ENCODE data around the gene PREX1.
A peak's percentile ranks its signal among the peaks of the same experiment; 100 is the strongest.

Gene PREX1

DNA sequence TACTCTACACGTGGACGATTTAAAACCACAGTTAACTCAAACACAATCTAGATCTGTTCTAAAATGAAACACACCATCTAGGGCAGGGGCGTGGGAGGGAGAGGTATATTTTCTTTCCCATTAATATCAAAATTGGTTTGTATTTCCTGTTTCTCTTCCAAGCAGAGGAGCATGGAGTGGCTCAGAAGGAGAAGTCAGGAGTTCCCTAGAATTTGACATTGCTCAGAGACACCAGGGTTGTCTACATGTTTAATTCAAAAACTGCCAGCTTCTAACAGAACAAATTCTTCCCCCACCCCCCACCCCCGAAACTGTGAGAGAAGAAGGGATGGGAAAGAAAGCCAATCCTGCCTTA is 2.3 kb downstream of the PREX1 start:
- Histone ChIP-seq H2BK5ac (ENCODE audit: low read depth, low read length, poor library complexity, severe bottlenecking) (no peak overlapping the region), H3K9me3 (ENCODE audit: control insufficient read depth, low read length) (no peaks in the 10 kb centered on the region), H2AK5ac (ENCODE audit: low read length, severe bottlenecking) (no peak overlapping the region), H3K4me2 (ENCODE audit: low read length, poor library complexity, severe bottlenecking) (no peak overlapping the region), H4K91ac (ENCODE audit: low read length) (no peak overlapping the region), H3K14ac (ENCODE audit: low read length in 2 of 2) (no peak overlapping the region), H3K79me1 (replicated peaks; ENCODE audit: low read length, poor library complexity, severe bottlenecking) (peaks cover 10% of the 10 kb centered on the region), H2BK12ac (ENCODE audit: low read length in 2 of 2) (no peak overlapping the region), H3K4ac (ENCODE audit: low read depth in 1 of 2, low read length in 2 of 2) (no peak overlapping the region), H3K36me3 (ENCODE audit: control insufficient read depth in 1 of 2, insufficient read depth in 2 of 2, low read depth in 1 of 2, low read length in 2 of 2) (no peaks in the 10 kb centered on the region), H3K18ac (ENCODE audit: low read depth in 1 of 2, low read length in 2 of 2) (no peak overlapping the region), H3K27me3 (ENCODE audit: control insufficient read depth in 1 of 2, insufficient read depth in 1 of 2, low read length in 2 of 2) (peaks cover 0 to 26% of the 10 kb centered on the region in 2 experiments), H2BK120ac (ENCODE audit: low read depth, low read length) (no peak overlapping the region), H3K27ac (ENCODE audit: low read length, poor library complexity, severe bottlenecking) (no peak overlapping the region), H3K23ac (ENCODE audit: low read length in 2 of 2) (no peak overlapping the region), H3K4me3 (ENCODE audit: insufficient read depth in 1 of 2, low read depth in 1 of 2, low read length in 2 of 2) (no peak overlapping the region), H2BK15ac (ENCODE audit: low read depth, poor library complexity, severe bottlenecking) (no peak overlapping the region), H3K4me1 (ENCODE audit: control insufficient read depth, insufficient read depth, low read depth, low read length) (peaks cover 32% of the 10 kb centered on the region), H3K9ac (ENCODE audit: low read length) (no peak overlapping the region), H4K8ac (ENCODE audit: low read length) (no peak overlapping the region), H2AFZ (ENCODE audit: low read depth, low read length) (no peak overlapping the region)
- WGBS: no CpG with 5 or more reads among the region's 4 CpGs
- DNase-seq: no peak

DNA sequence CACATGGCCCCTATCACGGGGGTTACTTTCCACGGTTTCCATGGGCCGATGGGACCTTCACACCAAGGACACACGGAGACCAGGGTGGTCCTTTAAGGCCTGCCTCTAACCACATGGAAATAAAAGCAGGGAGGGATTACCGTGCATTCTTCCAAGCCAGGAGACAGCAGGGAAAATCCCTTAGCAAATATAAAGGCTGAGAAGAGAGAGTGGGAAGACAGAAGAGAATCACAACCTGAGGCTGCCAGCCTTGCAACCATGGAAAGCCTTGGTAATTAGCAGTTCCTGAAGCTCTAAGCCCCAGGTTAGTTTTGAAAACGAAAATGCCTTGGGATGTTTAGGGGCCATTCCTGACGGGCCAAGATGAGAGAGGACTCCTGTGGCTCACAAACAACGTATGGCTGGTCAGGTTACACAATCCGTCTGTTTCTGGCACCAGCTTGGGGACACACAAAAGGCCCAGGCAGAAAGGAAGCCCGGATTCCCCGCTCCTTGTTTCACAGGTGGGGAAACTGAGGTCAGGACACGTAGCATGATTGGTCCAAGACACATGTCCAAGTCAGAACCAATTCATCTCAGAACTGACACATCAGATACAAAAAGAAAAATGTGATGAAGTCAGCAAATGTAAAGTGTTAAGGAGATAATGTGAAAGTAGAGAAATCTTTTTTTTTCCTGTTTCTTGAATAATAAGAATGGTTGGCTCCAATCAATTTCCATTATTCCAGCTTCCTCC is 2.8 kb downstream of the PREX1 start:
- Histone ChIP-seq H3K36me3 (ENCODE audit: control insufficient read depth in 1 of 2, insufficient read depth in 2 of 2, low read depth in 1 of 2, low read length in 2 of 2) (no peaks in the 10 kb centered on the region), H2BK12ac (ENCODE audit: low read length in 2 of 2) (no peak overlapping the region), H3K9me3 (ENCODE audit: control insufficient read depth, low read length) (no peaks in the 10 kb centered on the region), H3K4me2 (ENCODE audit: low read length, poor library complexity, severe bottlenecking) (peak overlapping the region; percentile 20), H4K8ac (ENCODE audit: low read length) (no peak overlapping the region), H3K4me1 (ENCODE audit: control insufficient read depth, insufficient read depth, low read depth, low read length) (peaks cover 35% of the 10 kb centered on the region), H2BK15ac (ENCODE audit: low read depth, poor library complexity, severe bottlenecking) (no peak overlapping the region), H3K27ac (ENCODE audit: low read length, poor library complexity, severe bottlenecking) (peak overlapping the region; percentile 5), H3K79me1 (replicated peaks; ENCODE audit: low read length, poor library complexity, severe bottlenecking) (peaks cover 15% of the 10 kb centered on the region), H2BK5ac (ENCODE audit: low read depth, low read length, poor library complexity, severe bottlenecking) (no peak overlapping the region), H2AFZ (ENCODE audit: low read depth, low read length) (no peak overlapping the region), H3K18ac (ENCODE audit: low read depth in 1 of 2, low read length in 2 of 2) (no peak overlapping the region), H3K4me3 (ENCODE audit: insufficient read depth in 1 of 2, low read depth in 1 of 2, low read length in 2 of 2) (no peak overlapping the region), H3K14ac (ENCODE audit: low read length in 2 of 2) (no peak overlapping the region), H4K91ac (ENCODE audit: low read length) (no peak overlapping the region), H2BK120ac (ENCODE audit: low read depth, low read length) (no peak overlapping the region), H3K4ac (ENCODE audit: low read depth in 1 of 2, low read length in 2 of 2) (no peak overlapping the region), H2AK5ac (ENCODE audit: low read length, severe bottlenecking) (no peak overlapping the region), H3K27me3 (ENCODE audit: control insufficient read depth in 1 of 2, insufficient read depth in 1 of 2, low read length in 2 of 2) (peaks cover 0 to 28% of the 10 kb centered on the region in 2 experiments), H3K9ac (ENCODE audit: low read length) (no peak overlapping the region), H3K23ac (ENCODE audit: low read length in 2 of 2) (no peak overlapping the region)
- DNase-seq: no peak
- WGBS: 49% methylated on average over 11 of the region's 12 CpGs

DNA sequence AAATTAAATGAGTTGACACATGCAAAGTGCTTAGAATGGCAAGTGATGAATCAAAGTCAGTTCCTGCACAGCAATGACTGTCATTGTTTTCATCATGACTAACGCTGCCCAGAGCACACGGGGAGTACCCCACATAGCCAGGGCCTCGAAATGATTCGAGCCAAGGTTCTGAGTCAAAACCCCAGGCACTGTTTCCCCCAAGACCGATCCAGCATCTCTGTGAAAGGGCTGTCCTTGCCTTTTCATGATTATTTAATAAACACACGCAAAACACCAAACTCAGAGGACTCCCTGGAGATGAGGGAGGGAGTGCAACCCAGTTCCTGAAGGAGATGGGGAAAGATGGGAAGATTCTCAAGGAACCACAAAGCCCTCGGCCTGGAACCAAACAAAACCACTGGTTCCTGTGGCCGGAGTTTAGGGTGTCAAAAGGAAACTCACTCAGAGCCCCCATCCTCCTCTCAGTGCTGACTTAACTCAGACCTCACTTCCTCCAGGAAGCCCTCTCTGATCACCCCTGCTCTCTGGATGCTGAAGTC is 3.8 kb downstream of the PREX1 start:
- Histone ChIP-seq H3K27ac (ENCODE audit: low read length, poor library complexity, severe bottlenecking) (peak overlapping the region; percentile 5), H3K9me3 (ENCODE audit: control insufficient read depth, low read length) (no peaks in the 10 kb centered on the region), H2BK5ac (ENCODE audit: low read depth, low read length, poor library complexity, severe bottlenecking) (no peak overlapping the region), H2BK15ac (ENCODE audit: low read depth, poor library complexity, severe bottlenecking) (no peak overlapping the region), H2BK120ac (ENCODE audit: low read depth, low read length) (no peak overlapping the region), H2AFZ (ENCODE audit: low read depth, low read length) (no peak overlapping the region), H3K27me3 (ENCODE audit: control insufficient read depth in 1 of 2, insufficient read depth in 1 of 2, low read length in 2 of 2) (peaks cover 0 to 33% of the 10 kb centered on the region in 2 experiments), H3K4me3 (ENCODE audit: insufficient read depth in 1 of 2, low read depth in 1 of 2, low read length in 2 of 2) (no peak overlapping the region), H3K18ac (ENCODE audit: low read depth in 1 of 2, low read length in 2 of 2) (no peak overlapping the region), H2AK5ac (ENCODE audit: low read length, severe bottlenecking) (no peak overlapping the region), H3K23ac (ENCODE audit: low read length in 2 of 2) (no peak overlapping the region), H4K91ac (ENCODE audit: low read length) (no peak overlapping the region), H2BK12ac (ENCODE audit: low read length in 2 of 2) (no peak overlapping the region), H3K4me1 (ENCODE audit: control insufficient read depth, insufficient read depth, low read depth, low read length) (peaks cover 35% of the 10 kb centered on the region), H3K14ac (ENCODE audit: low read length in 2 of 2) (no peak overlapping the region), H4K8ac (ENCODE audit: low read length) (no peak overlapping the region), H3K9ac (ENCODE audit: low read length) (no peak overlapping the region), H3K4me2 (ENCODE audit: low read length, poor library complexity, severe bottlenecking) (no peak overlapping the region), H3K79me1 (replicated peaks; ENCODE audit: low read length, poor library complexity, severe bottlenecking) (peaks cover 21% of the 10 kb centered on the region), H3K4ac (ENCODE audit: low read depth in 1 of 2, low read length in 2 of 2) (no peak overlapping the region), H3K36me3 (ENCODE audit: control insufficient read depth in 1 of 2, insufficient read depth in 2 of 2, low read depth in 1 of 2, low read length in 2 of 2) (no peaks in the 10 kb centered on the region)
- DNase-seq: no peak
- WGBS: 58% methylated on average over 7 of the region's 8 CpGs

DNA sequence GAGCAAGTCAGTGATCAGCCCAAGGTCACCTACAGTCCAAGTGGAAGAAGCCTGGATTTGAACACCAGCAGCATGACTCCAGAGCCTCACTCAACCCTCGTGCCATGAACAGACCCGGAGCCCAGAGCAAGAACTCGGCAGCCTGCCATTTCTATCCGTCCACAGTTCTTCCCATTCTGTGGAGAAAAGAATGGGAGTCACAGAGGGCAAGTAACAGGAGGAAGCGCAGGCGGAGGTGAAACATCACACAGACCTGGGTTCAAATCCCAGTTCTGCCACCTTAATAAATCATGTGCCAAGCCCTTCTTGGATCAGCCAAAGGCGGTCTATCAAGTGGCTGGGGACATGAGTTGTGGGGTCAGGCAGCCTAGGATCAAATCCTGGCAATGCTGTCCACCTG is 4.3 kb downstream of the PREX1 start:
- no peak overlapping the region for H3K4me2 ChIP-seq (ENCODE audit: low read length, poor library complexity, severe bottlenecking)
- no peak overlapping the region for H3K23ac ChIP-seq (ENCODE audit: low read length in 2 of 2)
- peak overlapping the region; percentile 27 for H2AK5ac ChIP-seq (ENCODE audit: low read length, severe bottlenecking)
- H2AFZ ChIP-seq (ENCODE audit: low read depth, low read length): no peak overlapping the region
- H3K4ac ChIP-seq (ENCODE audit: low read depth in 1 of 2, low read length in 2 of 2): no peak overlapping the region
- no peak overlapping the region for H3K4me3 ChIP-seq (ENCODE audit: insufficient read depth in 1 of 2, low read depth in 1 of 2, low read length in 2 of 2)
- no peak overlapping the region for H2BK12ac ChIP-seq (ENCODE audit: low read length in 2 of 2)
- H4K8ac ChIP-seq (ENCODE audit: low read length): no peak overlapping the region
- no peak overlapping the region for H4K91ac ChIP-seq (ENCODE audit: low read length)
- H3K27ac ChIP-seq (ENCODE audit: low read length, poor library complexity, severe bottlenecking): no peak overlapping the region
- no peak overlapping the region for H2BK15ac ChIP-seq (ENCODE audit: low read depth, poor library complexity, severe bottlenecking)
- peaks cover 0 to under 1% of the 10 kb centered on the region in 2 experiments for H3K36me3 ChIP-seq (ENCODE audit: control insufficient read depth in 1 of 2, insufficient read depth in 2 of 2, low read depth in 1 of 2, low read length in 2 of 2)
- peaks cover 0 to 35% of the 10 kb centered on the region in 2 experiments for H3K27me3 ChIP-seq (ENCODE audit: control insufficient read depth in 1 of 2, insufficient read depth in 1 of 2, low read length in 2 of 2)
- no peak overlapping the region for H3K18ac ChIP-seq (ENCODE audit: low read depth in 1 of 2, low read length in 2 of 2)
- no peak overlapping the region for H2BK5ac ChIP-seq (ENCODE audit: low read depth, low read length, poor library complexity, severe bottlenecking)
- no peak overlapping the region for H3K9ac ChIP-seq (ENCODE audit: low read length)
- no peaks in the 10 kb centered on the region for H3K9me3 ChIP-seq (ENCODE audit: control insufficient read depth, low read length)
- no peak for DNase-seq
- H3K14ac ChIP-seq (ENCODE audit: low read length in 2 of 2): no peak overlapping the region
- 88% methylated on average over 6 of the region's 7 CpGs for WGBS
- H2BK120ac ChIP-seq (ENCODE audit: low read depth, low read length): no peak overlapping the region
- peaks cover 32% of the 10 kb centered on the region for H3K4me1 ChIP-seq (ENCODE audit: control insufficient read depth, insufficient read depth, low read depth, low read length)
- peaks cover 26% of the 10 kb centered on the region for H3K79me1 ChIP-seq (replicated peaks; ENCODE audit: low read length, poor library complexity, severe bottlenecking)
